Breast epithelium (tissue), 4 donors: ENCODE data around the gene ABR. TPM values are rescaled to one million over a fixed set of nuclear protein-coding genes. Genes with fewer than 3 reads are reported as not detected.

Experiments used
- DNase-seq, 2 donors: peaks; one replicate each; pipeline ENCODE4 v3.0.0-alpha.2; 2019; ENCODE audit warnings: low spot score in 2 of 2
- H3K27ac ChIP-seq, 2 donors: fragments of 200-600 bp; sonication (generic) in 1 of 2; one replicate each; pipeline ENCODE4 v1.5.1; 2016 to 2019; ENCODE audit warnings: mild to moderate bottlenecking in 1 of 2
- H3K27me3 ChIP-seq, 2 donors: fragments of 200-600 bp; sonication (generic) in 1 of 2; one replicate each; pipeline versions ENCODE4 v1.5.1 to v1.6.0; 2017 to 2019; ENCODE audit warnings: control low read depth in 1 of 2, mild to moderate bottlenecking in 1 of 2
- H3K36me3 ChIP-seq: fragments of 200-600 bp; one replicate; pipeline ENCODE4 v1.5.1; 2019
- H3K4me1 ChIP-seq, 2 donors: fragments of 200-600 bp; sonication (generic); one replicate each; pipeline ENCODE4 v1.5.1; 2016 to 2019; ENCODE audit warnings: control low read depth in 1 of 2
- H3K4me3 ChIP-seq, 3 donors: fragments of 200-600 bp; sonication (generic); 1 replicate in 2 of 3; 2 replicates in 1 of 3; pipeline ENCODE4 v1.5.1; 2016 to 2019; ENCODE audit warnings: mild to moderate bottlenecking in 3 of 3, moderate library complexity in 2 of 3
- H3K9me3 ChIP-seq, 2 donors: fragments of 200-600 bp; sonication (generic) in 1 of 2; one replicate each; pipeline ENCODE4 v1.5.1; 2016 to 2019; ENCODE audit warnings: control low read depth in 1 of 2
- CTCF ChIP-seq, 3 donors: fragments of 450-650 bp; IDR thresholded peaks; one replicate each; pipeline ENCODE4 v1.5.1; 2016 to 2017; ENCODE audit warnings: antibody characterized with exemption in 3 of 3, mild to moderate bottlenecking in 3 of 3, moderate library complexity in 3 of 3
- POLR2A ChIP-seq: fragments of 450-650 bp; IDR thresholded peaks from one replicate; pipeline ENCODE4 v1.6.1; 2016; ENCODE audit warnings: antibody characterized with exemption, mild to moderate bottlenecking, moderate library complexity
- POLR2AphosphoS5 ChIP-seq, 3 donors: sonication (generic); formaldehyde crosslinking; IDR thresholded peaks; one replicate each; pipeline ENCODE4 v1.6.1; 2017; ENCODE audit warnings: antibody characterized with exemption in 3 of 3
- intact Hi-C: fragments of 100-400 bp; cut with DNase I; formaldehyde crosslinking; loops from one replicate; pipeline ENCODE4 v1.15.1; 2023; ENCODE audit warnings: low total_unique reads
- total RNA-seq, 3 donors: library from RNA; depleted of rRNA; stranded (reverse); fragments of >200 nt; gene quantifications; one replicate each; pipeline ENCODE4 v1.1.0, GENCODE V29; 2016

ABR gene
- total RNA-seq, 3 donors from 2014 or later, result 63.5 to 77.0 (median 75.0) TPM

GRCh38 chr17:1160591-1161390 lies 19.0 kb downstream of the ABR start:
- H3K4me1 ChIP-seq, result no peaks in the 10 kb centered on the region
- no peak overlapping the region for H3K4me3 ChIP-seq
- no peak for DNase-seq
- no peak overlapping the region for H3K27ac ChIP-seq
- no peaks in the 10 kb centered on the region for H3K36me3 ChIP-seq
- TF ChIP-seq POLR2AphosphoS5 (IDR thresholded peaks at IDR 0.05), result no peak
- TF ChIP-seq POLR2A, result no peak
- no peak for TF ChIP-seq CTCF (IDR thresholded peaks at IDR 0.05)
- H3K9me3 ChIP-seq, result no peaks in the 10 kb centered on the region
- H3K27me3 ChIP-seq, result no peaks in the 10 kb centered on the region
- intact Hi-C loops, result no loop called here

GRCh38 chr17:1159431-1160180 lies 20.2 kb downstream of the ABR start:
- DNase-seq, result no peak
- Histone ChIP-seq H3K27me3 (no peaks in the 10 kb centered on the region), H3K4me1 (no peaks in the 10 kb centered on the region), H3K36me3 (no peaks in the 10 kb centered on the region), H3K27ac (no peak overlapping the region), H3K9me3 (no peaks in the 10 kb centered on the region), H3K4me3 (no peak overlapping the region)
- intact Hi-C loops, result no loop called here
- TF ChIP-seq POLR2A (no peak), CTCF (IDR thresholded peaks at IDR 0.05) (no peak)

- intact Hi-C loops, result no loop called here
- Histone ChIP-seq H3K27ac (no peak overlapping the region), H3K4me1 (no peaks in the 10 kb centered on the region), H3K9me3 (no peaks in the 10 kb centered on the region), H3K4me3 (no peak overlapping the region), H3K27me3 (no peaks in the 10 kb centered on the region), H3K36me3 (no peaks in the 10 kb centered on the region)
- TF ChIP-seq POLR2A (no peak), POLR2AphosphoS5 (IDR thresholded peaks at IDR 0.05) (no peak), CTCF (IDR thresholded peaks at IDR 0.05) (no peak)
- no peak for DNase-seq
These were observed 20.9 kb downstream of the ABR start for GRCh38 chr17:1158879-1159278.

- intact Hi-C loops, result no loop called here
- H3K27me3 ChIP-seq, result no peaks in the 10 kb centered on the region
- no peaks in the 10 kb centered on the region for H3K36me3 ChIP-seq
- H3K4me1 ChIP-seq, result no peaks in the 10 kb centered on the region
- DNase-seq, result no peak
- H3K27ac ChIP-seq, result no peak overlapping the region
- no peaks in the 10 kb centered on the region for H3K9me3 ChIP-seq
- no peak for TF ChIP-seq POLR2A
- no peak for TF ChIP-seq CTCF (IDR thresholded peaks at IDR 0.05)
- no peak for TF ChIP-seq POLR2AphosphoS5 (IDR thresholded peaks at IDR 0.05)
- H3K4me3 ChIP-seq, result no peak overlapping the region
These were observed 22.9 kb downstream of the ABR start for GRCh38 chr17:1156864-1157263.

GRCh38 chr17:1154704-1155103 lies 25.1 kb downstream of the ABR start:
- Histone ChIP-seq H3K27ac (no peak overlapping the region), H3K4me3 (no peak overlapping the region), H3K4me1 (no peaks in the 10 kb centered on the region), H3K9me3 (no peaks in the 10 kb centered on the region), H3K36me3 (no peaks in the 10 kb centered on the region), H3K27me3 (no peaks in the 10 kb centered on the region)
- intact Hi-C loops, result no loop called here
- no peak for TF ChIP-seq CTCF (IDR thresholded peaks at IDR 0.05)
- TF ChIP-seq POLR2AphosphoS5 (IDR thresholded peaks at IDR 0.05), result no peak
- no peak for TF ChIP-seq POLR2A
- DNase-seq, result no peak
